Measurements from ENCODE around the gene RERE.

- TF ChIP-seq CTCF (conservative IDR thresholded peaks at IDR 0.05; ENCODE audit: low read length) (no peak), EZH2phosphoT487 (IDR thresholded peaks at IDR 0.05; ENCODE audit: borderline replicate concordance, low read depth, low read length) (no peak)
Measured at GRCh38 chr1:8712413-8713231, 104.8 kb downstream of the RERE start.

Measured in OCI-LY7 (cell line).